ENCODE data around the gene ZBTB47.

ZBTB47 gene

DNA sequence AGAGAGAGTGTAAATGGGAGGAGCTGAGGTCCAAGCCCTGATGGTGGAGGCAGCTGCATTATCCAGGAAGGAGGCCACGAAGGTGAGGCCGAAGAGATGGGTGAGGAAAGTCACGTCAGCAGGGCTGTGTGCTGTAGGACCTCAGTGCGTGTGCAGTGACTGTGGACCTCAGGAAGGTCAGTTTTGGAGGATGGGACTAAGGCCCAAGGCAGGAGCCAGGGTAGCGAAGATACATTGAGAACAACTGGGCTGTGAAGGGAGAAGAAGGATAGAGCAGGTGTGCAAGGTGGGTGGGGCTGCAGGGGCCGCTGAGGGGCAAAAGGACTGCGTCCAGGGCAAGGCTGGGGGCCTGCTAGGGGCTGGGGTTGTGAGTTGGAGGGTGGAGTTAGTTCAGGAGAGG, 36.7 kb downstream of the ZBTB47 start:
- no peak overlapping the region for H3K4me3 ChIP-seq (ENCODE audit: low read length)
- H3K4me1 ChIP-seq (ENCODE audit: control insufficient read depth, low read depth, low read length): peaks cover 5% of the 10 kb centered on the region
- H3K27me3 ChIP-seq (ENCODE audit: control insufficient read depth, insufficient read depth, low read length): no peaks in the 10 kb centered on the region
- H3K36me3 ChIP-seq (ENCODE audit: control insufficient read depth, low read depth, low read length): no peaks in the 10 kb centered on the region
- H3K27ac ChIP-seq (ENCODE audit: low read length): no peak overlapping the region
- no peaks in the 10 kb centered on the region for H3K9me3 ChIP-seq (ENCODE audit: control insufficient read depth, low read depth, low read length)
- H3K9ac ChIP-seq (ENCODE audit: low read length): no peak overlapping the region

DNA sequence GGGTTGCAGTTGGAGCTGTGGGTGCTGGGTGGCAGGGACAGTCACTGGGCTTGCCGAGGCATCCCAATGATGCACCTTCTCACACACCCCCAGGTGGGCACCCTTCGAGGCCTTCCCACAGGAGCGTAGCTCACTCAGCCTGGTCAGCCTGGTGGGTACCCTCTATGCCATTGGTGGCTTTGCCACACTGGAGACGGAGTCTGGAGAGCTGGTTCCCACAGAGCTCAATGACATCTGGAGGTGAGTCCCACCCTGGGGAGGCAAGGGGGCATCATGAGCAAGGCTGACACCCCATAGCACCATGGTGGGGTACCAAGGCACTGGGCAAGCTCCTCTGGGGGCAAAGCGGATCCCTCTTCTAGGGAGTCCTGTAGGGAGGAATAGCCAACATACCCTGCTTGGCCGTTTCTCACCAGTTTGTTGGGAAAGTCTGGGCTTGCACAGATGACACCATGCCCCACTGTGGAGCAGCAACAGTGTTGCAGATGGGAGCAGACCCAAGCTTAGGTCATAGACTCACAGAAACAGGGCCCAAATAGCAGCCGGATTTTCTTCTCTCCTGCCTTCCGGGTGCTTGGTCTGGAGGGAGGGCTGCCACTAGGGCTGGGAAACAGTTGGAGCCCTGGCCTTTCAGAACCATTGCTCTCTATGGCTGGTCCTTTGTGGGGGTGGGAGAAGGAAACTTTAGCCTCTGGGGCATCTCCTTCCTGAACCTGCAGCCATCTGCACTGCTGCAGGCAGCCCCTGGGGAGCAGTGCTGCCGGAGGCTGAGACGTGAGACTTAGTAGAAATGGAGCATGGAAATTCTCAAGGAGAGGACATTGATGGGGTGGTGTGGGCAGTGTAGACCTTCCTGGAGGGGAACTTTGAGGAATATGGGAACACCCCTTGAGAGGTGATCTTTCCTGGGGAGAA, 37.5 kb downstream of the ZBTB47 start:
- no peaks in the 10 kb centered on the region for H3K9me3 ChIP-seq (ENCODE audit: control insufficient read depth, low read depth, low read length)
- no peak overlapping the region for H3K4me3 ChIP-seq (ENCODE audit: low read length)
- H3K4me1 ChIP-seq (ENCODE audit: control insufficient read depth, low read depth, low read length): peaks cover 5% of the 10 kb centered on the region
- H3K27me3 ChIP-seq (ENCODE audit: control insufficient read depth, insufficient read depth, low read length): no peaks in the 10 kb centered on the region
- H3K27ac ChIP-seq (ENCODE audit: low read length): no peak overlapping the region
- no peaks in the 10 kb centered on the region for H3K36me3 ChIP-seq (ENCODE audit: control insufficient read depth, low read depth, low read length)
- H3K9ac ChIP-seq (ENCODE audit: low read length): no peak overlapping the region

DNA sequence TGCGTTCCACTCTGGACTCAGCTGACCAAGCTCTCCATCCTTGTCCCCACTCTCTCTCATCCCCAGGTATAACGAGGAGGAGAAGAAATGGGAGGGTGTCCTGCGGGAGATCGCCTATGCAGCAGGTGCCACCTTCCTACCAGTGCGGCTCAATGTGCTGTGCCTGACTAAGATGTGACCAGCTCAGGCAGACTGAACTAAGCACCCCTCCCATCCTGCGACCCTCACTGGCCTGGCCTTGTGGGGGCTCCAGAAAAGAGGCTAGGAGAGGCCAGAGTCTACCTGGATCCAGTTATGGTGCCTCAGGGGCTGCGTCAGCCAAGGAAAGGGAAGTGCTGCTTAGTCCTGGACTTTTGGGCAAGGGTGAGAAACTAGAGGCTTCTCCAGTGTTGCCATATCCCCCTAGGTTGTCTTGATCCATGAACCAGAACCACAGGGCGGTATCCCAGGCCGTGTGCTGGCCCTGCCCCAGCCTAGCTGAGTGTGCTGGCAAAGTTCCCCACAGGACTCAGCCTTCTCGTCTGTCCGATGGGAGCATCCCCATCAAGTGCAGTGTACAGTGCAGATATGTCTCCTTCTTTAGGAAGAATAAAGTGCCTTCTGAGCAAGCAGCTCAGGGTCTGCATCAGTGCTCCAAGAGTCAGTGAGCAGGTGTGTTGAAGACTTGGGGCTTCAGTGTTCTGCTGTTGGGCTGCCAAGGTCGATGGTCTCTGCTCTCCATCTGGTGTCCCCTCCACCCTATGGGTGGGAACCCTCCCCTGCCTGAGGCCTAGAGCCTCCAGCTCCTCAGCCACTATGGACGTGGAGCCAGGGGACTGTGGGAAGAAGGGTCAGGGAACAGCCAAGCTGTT, 38.5 kb downstream of the ZBTB47 start:
- H3K27me3 ChIP-seq (ENCODE audit: control insufficient read depth, insufficient read depth, low read length): no peaks in the 10 kb centered on the region
- H3K9me3 ChIP-seq (ENCODE audit: control insufficient read depth, low read depth, low read length): no peaks in the 10 kb centered on the region
- H3K4me3 ChIP-seq (ENCODE audit: low read length): no peak overlapping the region
- H3K36me3 ChIP-seq (ENCODE audit: control insufficient read depth, low read depth, low read length): no peaks in the 10 kb centered on the region
- peaks cover 5% of the 10 kb centered on the region for H3K4me1 ChIP-seq (ENCODE audit: control insufficient read depth, low read depth, low read length)
- no peak overlapping the region for H3K9ac ChIP-seq (ENCODE audit: low read length)
- no peak overlapping the region for H3K27ac ChIP-seq (ENCODE audit: low read length)

DNA sequence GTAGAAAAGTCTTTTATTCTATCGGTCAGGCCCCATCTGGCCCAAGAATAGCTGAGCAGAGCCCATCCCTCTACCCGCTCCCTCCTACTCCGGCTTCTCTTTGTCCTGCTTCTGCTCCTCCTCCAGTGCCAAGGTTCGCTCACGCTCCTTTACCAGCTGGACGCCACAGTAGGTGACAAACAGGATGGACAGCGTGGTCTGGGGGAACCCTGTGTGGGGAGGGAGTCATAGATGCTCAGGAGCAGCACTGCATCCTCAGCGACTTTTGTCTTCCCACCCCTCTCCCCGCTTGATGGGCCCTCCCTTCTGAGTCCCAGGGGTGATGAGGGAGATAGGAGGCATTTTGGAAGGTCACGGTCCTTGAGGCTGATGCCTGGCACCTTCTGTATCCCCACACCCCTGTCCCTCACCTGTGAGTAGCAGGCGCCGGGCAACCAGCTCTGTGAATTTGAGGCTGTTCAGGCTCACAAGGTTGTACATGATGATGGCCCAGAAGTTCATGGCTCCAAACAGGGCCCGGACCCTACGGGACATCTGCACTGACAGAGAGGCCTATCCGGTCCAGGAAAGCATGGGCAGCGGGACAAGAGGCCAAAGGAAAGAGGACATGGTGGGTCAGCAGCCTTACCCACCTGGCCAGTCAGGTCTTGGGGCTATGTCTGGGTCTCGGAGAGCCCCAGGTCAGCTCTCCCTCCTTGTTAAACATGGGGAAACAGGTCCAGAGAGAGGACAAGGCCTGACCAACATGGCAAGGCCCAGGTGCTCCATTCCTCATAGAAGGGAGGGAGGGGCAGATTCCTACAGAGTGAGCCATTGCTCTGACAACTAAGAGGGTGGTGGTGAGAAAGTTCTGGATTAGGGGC, 39.4 kb downstream of the ZBTB47 start:
- Histone ChIP-seq H3K9me3 (ENCODE audit: control insufficient read depth, low read depth, low read length) (no peaks in the 10 kb centered on the region), H3K4me1 (ENCODE audit: control insufficient read depth, low read depth, low read length) (peaks cover 5% of the 10 kb centered on the region), H3K27me3 (ENCODE audit: control insufficient read depth, insufficient read depth, low read length) (no peaks in the 10 kb centered on the region), H3K27ac (ENCODE audit: low read length) (no peak overlapping the region), H3K4me3 (ENCODE audit: low read length) (no peak overlapping the region), H3K9ac (ENCODE audit: low read length) (no peak overlapping the region), H3K36me3 (ENCODE audit: control insufficient read depth, low read depth, low read length) (no peaks in the 10 kb centered on the region)

DNA sequence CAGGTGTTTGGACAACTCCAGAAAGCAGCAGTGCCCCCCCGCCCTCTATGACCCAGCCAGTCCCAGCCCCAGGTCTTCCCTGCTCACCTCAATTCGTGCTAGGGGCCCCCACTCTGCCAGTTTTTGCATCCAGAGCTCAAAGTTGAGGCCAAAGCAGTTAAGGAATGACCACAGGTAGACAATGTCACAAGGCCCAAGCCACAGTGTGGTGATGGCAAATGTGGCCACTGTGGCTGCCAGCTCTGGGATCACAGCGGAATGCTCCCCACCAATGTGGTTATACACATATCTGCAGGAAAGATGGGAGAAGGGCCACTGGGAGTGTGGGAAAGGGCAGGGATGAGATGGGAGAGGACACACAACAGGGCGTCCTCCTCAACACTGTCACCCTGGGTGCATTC, 40.0 kb downstream of the ZBTB47 start:
- no peak overlapping the region for H3K27ac ChIP-seq (ENCODE audit: low read length)
- no peaks in the 10 kb centered on the region for H3K9me3 ChIP-seq (ENCODE audit: control insufficient read depth, low read depth, low read length)
- H3K4me1 ChIP-seq (ENCODE audit: control insufficient read depth, low read depth, low read length): peaks cover 5% of the 10 kb centered on the region
- no peaks in the 10 kb centered on the region for H3K27me3 ChIP-seq (ENCODE audit: control insufficient read depth, insufficient read depth, low read length)
- no peaks in the 10 kb centered on the region for H3K36me3 ChIP-seq (ENCODE audit: control insufficient read depth, low read depth, low read length)
- no peak overlapping the region for H3K9ac ChIP-seq (ENCODE audit: low read length)
- no peak overlapping the region for H3K4me3 ChIP-seq (ENCODE audit: low read length)

DNA sequence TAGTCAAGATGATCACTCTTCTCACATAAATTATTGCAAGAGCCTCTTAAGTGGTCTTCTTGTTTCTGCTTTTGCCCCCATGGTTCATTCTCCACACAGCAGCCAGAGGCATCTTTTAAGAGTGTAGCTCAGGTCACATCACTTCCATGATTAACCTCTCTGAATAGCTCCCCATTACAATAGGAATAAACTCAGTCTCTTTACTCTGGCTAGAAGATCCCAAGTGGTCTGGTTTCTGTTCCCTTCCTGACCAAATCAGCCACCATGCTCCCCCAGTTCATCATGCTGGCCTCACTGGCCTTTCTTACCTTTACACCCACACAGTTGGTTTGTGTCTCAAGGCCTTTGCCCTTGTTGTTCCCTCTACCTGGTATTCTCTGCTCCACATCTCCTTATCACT, 40.9 kb downstream of the ZBTB47 start:
- Histone ChIP-seq H3K9ac (ENCODE audit: low read length) (no peak overlapping the region), H3K4me3 (ENCODE audit: low read length) (no peak overlapping the region), H3K36me3 (ENCODE audit: control insufficient read depth, low read depth, low read length) (no peaks in the 10 kb centered on the region), H3K27me3 (ENCODE audit: control insufficient read depth, insufficient read depth, low read length) (no peaks in the 10 kb centered on the region), H3K9me3 (ENCODE audit: control insufficient read depth, low read depth, low read length) (no peaks in the 10 kb centered on the region), H3K4me1 (ENCODE audit: control insufficient read depth, low read depth, low read length) (peaks cover 5% of the 10 kb centered on the region), H3K27ac (ENCODE audit: low read length) (no peak overlapping the region)

- Histone ChIP-seq H3K36me3 (ENCODE audit: control insufficient read depth, low read depth, low read length) (no peaks in the 10 kb centered on the region), H3K4me3 (ENCODE audit: low read length) (no peak overlapping the region), H3K4me1 (ENCODE audit: control insufficient read depth, low read depth, low read length) (no peaks in the 10 kb centered on the region), H3K27ac (ENCODE audit: low read length) (no peak overlapping the region), H3K9me3 (ENCODE audit: control insufficient read depth, low read depth, low read length) (no peaks in the 10 kb centered on the region), H3K9ac (ENCODE audit: low read length) (no peak overlapping the region), H3K27me3 (ENCODE audit: control insufficient read depth, insufficient read depth, low read length) (no peaks in the 10 kb centered on the region)
These were observed 43.1 kb downstream of the ZBTB47 start for GRCh38 chr3:42696356-42697288.

GRCh38 chr3:42697289-42698051, 44.0 kb downstream of the ZBTB47 start:
- no peaks in the 10 kb centered on the region for H3K27me3 ChIP-seq (ENCODE audit: control insufficient read depth, insufficient read depth, low read length)
- H3K9ac ChIP-seq (ENCODE audit: low read length): no peak overlapping the region
- H3K36me3 ChIP-seq (ENCODE audit: control insufficient read depth, low read depth, low read length): no peaks in the 10 kb centered on the region
- H3K27ac ChIP-seq (ENCODE audit: low read length): no peak overlapping the region
- H3K4me3 ChIP-seq (ENCODE audit: low read length): no peak overlapping the region
- no peaks in the 10 kb centered on the region for H3K9me3 ChIP-seq (ENCODE audit: control insufficient read depth, low read depth, low read length)
- H3K4me1 ChIP-seq (ENCODE audit: control insufficient read depth, low read depth, low read length): no peaks in the 10 kb centered on the region

GRCh38 chr3:42698216-42698910, 44.9 kb downstream of the ZBTB47 start:
- H3K4me1 ChIP-seq (ENCODE audit: control insufficient read depth, low read depth, low read length): no peaks in the 10 kb centered on the region
- no peak overlapping the region for H3K9ac ChIP-seq (ENCODE audit: low read length)
- no peaks in the 10 kb centered on the region for H3K9me3 ChIP-seq (ENCODE audit: control insufficient read depth, low read depth, low read length)
- H3K4me3 ChIP-seq (ENCODE audit: low read length): no peak overlapping the region
- no peaks in the 10 kb centered on the region for H3K27me3 ChIP-seq (ENCODE audit: control insufficient read depth, insufficient read depth, low read length)
- H3K36me3 ChIP-seq (ENCODE audit: control insufficient read depth, low read depth, low read length): no peaks in the 10 kb centered on the region
- H3K27ac ChIP-seq (ENCODE audit: low read length): no peak overlapping the region

- H3K36me3 ChIP-seq (ENCODE audit: control insufficient read depth, low read depth, low read length): no peaks in the 10 kb centered on the region
- no peaks in the 10 kb centered on the region for H3K9me3 ChIP-seq (ENCODE audit: control insufficient read depth, low read depth, low read length)
- H3K27me3 ChIP-seq (ENCODE audit: control insufficient read depth, insufficient read depth, low read length): no peaks in the 10 kb centered on the region
- no peak overlapping the region for H3K9ac ChIP-seq (ENCODE audit: low read length)
- H3K27ac ChIP-seq (ENCODE audit: low read length): no peak overlapping the region
- H3K4me3 ChIP-seq (ENCODE audit: low read length): no peak overlapping the region
- no peaks in the 10 kb centered on the region for H3K4me1 ChIP-seq (ENCODE audit: control insufficient read depth, low read depth, low read length)
These were observed 45.4 kb downstream of the ZBTB47 start for GRCh38 chr3:42698911-42699230.
